A673 (cell line): ENCODE data around the gene KAZN.

Experiments
- EZH2 ChIP-seq: fragments of 200-600 bp; sonication (generic); IDR thresholded peaks from 2 replicates; pipeline ENCODE4 v1.6.1; 2017; ENCODE audit warnings: borderline replicate concordance, low read depth, mild to moderate bottlenecking, mixed read lengths, antibody characterized with exemption, low read length; ENCODE audit not compliant: poor library complexity, severe bottlenecking
- TF ChIP-seq, protein P1 (sequence below): fragments of 300-800, 200-600 bp; sonication (generic); conservative IDR thresholded peaks from 2 replicates; pipeline ENCODE4 v1.5.1; 2017; ENCODE audit warnings: low read depth, mild to moderate bottlenecking, antibody characterized with exemption, low read length, moderate library complexity, mixed read lengths

DNA sequence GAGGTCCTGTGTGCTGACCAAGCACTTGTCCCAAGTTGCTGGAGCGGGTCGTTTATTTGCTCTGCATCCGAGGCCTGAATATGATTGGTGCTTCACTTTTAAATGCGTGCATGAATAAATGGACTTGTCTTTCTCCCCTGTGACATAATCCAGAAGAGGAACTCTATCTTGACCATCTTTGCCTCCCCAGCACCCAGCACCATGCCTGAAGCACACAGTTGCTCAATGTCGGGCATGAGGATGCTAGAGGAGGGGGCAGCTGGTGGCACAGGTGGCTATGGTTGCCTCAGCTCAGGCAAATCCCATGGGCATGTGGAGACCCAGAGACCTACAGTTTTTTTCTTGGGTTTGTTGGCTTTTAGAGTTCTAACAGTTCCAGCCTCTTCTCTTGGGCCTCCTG, 142.6 kb downstream of the KAZN start:
- no peak for TF ChIP-seq EZH2
- TF ChIP-seq, protein P1, sequence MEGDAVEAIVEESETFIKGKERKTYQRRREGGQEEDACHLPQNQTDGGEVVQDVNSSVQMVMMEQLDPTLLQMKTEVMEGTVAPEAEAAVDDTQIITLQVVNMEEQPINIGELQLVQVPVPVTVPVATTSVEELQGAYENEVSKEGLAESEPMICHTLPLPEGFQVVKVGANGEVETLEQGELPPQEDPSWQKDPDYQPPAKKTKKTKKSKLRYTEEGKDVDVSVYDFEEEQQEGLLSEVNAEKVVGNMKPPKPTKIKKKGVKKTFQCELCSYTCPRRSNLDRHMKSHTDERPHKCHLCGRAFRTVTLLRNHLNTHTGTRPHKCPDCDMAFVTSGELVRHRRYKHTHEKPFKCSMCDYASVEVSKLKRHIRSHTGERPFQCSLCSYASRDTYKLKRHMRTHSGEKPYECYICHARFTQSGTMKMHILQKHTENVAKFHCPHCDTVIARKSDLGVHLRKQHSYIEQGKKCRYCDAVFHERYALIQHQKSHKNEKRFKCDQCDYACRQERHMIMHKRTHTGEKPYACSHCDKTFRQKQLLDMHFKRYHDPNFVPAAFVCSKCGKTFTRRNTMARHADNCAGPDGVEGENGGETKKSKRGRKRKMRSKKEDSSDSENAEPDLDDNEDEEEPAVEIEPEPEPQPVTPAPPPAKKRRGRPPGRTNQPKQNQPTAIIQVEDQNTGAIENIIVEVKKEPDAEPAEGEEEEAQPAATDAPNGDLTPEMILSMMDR, result no peak
